ENCODE results near the gene MRPL3. TPM values are rescaled to one million over a fixed set of nuclear protein-coding genes. Genes with fewer than 3 reads are reported as not detected.

The MRPL3 gene
- 100 to 1,000 TPM in 1 of 3 donors, 10 to 100 TPM in 2; 79.0 to 108 (median 95.1) TPM for total RNA-seq

GRCh38 chr3:131502530-131503319 lies at the start of gene MRPL3:
TSS of gene MRPL3 (minus strand) at chr3:131502971. CDS start at chr3:131502821, 150 bp downstream.
- intact Hi-C loops (cut with DNase I; ENCODE audit: low total_unique reads): no loop called here
- H3K4me3 ChIP-seq: peak within 1 kb of the TSS; percentile 72 to 86 (median 83)
- peak; percentile 66 to 87 for DNase-seq (ENCODE audit: low spot score in 2 of 2)
- TF ChIP-seq POLR2AphosphoS5 (IDR thresholded peaks at IDR 0.05) (peak; percentile 66 to 84 (median 75)), CTCF (IDR thresholded peaks at IDR 0.05) (no peak)
- no peaks in the 10 kb centered on the region for H3K9me3 ChIP-seq
- no peaks in the 10 kb centered on the region for H3K27me3 ChIP-seq
- peak within 1 kb of the TSS; percentile 61 to 83 for H3K27ac ChIP-seq
- H3K4me1 ChIP-seq: peaks cover 0 to 4% of the 10 kb centered on the region in 2 donors
- H3K36me3 ChIP-seq: no peaks in the 10 kb centered on the region

DNA sequence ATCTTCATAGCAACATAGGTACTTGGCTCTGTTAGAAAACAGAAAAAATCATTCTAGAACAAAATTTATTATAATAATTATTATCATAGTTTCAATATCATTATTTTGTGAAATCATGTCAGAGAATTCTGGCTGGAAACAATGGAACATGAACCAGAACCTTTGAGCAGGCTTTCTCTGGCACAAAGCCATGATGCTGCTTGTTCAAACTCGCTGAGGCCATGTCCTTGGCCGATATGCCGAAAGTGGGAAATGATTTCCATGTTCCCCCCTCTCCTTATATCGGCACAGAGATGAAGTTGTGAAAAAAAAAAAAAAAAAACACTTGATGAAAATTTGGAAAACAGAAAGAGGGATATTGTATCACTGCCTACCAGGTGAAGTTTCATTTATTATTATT lies 49.0 kb upstream of the MRPL3 start:
- no peaks in the 10 kb centered on the region for H3K9me3 ChIP-seq
- intact Hi-C loops (cut with DNase I; ENCODE audit: low total_unique reads): no loop called here
- DNase-seq (ENCODE audit: low spot score in 2 of 2): peak in 1 of 2 donors; percentile 39
- no peaks in the 10 kb centered on the region for H3K27me3 ChIP-seq
- H3K4me3 ChIP-seq: no peak overlapping the region
- no peak overlapping the region for H3K27ac ChIP-seq
- no peaks in the 10 kb centered on the region for H3K4me1 ChIP-seq
- no peaks in the 10 kb centered on the region for H3K36me3 ChIP-seq
- TF ChIP-seq CTCF (IDR thresholded peaks at IDR 0.05) (no peak), POLR2A (IDR thresholded peaks at IDR 0.05) (no peak), POLR2AphosphoS5 (IDR thresholded peaks at IDR 0.05) (no peak)

GRCh38 chr3:131550562-131551465 lies 48.0 kb upstream of the MRPL3 start:
- H3K27me3 ChIP-seq: no peaks in the 10 kb centered on the region
- H3K4me3 ChIP-seq: no peak overlapping the region
- H3K27ac ChIP-seq: no peak overlapping the region
- H3K36me3 ChIP-seq: no peaks in the 10 kb centered on the region
- TF ChIP-seq POLR2A (IDR thresholded peaks at IDR 0.05) (no peak), POLR2AphosphoS5 (IDR thresholded peaks at IDR 0.05) (no peak)
- intact Hi-C loops (cut with DNase I; ENCODE audit: low total_unique reads): no loop called here
- DNase-seq (ENCODE audit: low spot score in 2 of 2): no peak
- no peaks in the 10 kb centered on the region for H3K4me1 ChIP-seq
- H3K9me3 ChIP-seq: no peaks in the 10 kb centered on the region

- H3K27me3 ChIP-seq: no peaks in the 10 kb centered on the region
- TF ChIP-seq CTCF (IDR thresholded peaks at IDR 0.05) (no peak), POLR2A (IDR thresholded peaks at IDR 0.05) (no peak), POLR2AphosphoS5 (IDR thresholded peaks at IDR 0.05) (no peak)
- DNase-seq (ENCODE audit: low spot score in 2 of 2): no peak
- intact Hi-C loops (cut with DNase I; ENCODE audit: low total_unique reads): no loop called here
- no peak overlapping the region for H3K27ac ChIP-seq
- no peaks in the 10 kb centered on the region for H3K36me3 ChIP-seq
- no peaks in the 10 kb centered on the region for H3K4me1 ChIP-seq
- no peak overlapping the region for H3K4me3 ChIP-seq
- H3K9me3 ChIP-seq: no peaks in the 10 kb centered on the region
Measured at GRCh38 chr3:131549340-131549739, 46.6 kb upstream of the MRPL3 start.

DNA sequence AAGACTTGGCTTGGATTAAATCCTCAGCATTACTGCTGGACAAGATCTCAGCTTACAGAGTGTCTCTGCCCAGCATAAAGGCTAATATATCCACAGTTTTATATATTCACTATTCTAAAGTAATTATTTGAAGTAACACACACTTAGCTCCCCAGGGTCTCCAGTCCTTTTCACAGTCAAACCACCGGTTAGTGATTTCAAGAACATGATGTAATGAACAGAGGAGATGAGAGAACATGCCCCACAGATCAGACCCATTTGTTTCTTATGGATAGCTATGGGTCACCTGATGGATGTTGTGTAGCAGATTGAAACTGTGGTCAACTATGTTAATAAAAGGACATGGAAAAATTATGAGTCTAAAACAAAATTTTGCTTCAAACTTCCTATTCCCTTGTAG lies 44.8 kb upstream of the MRPL3 start:
- no peaks in the 10 kb centered on the region for H3K27me3 ChIP-seq
- no peaks in the 10 kb centered on the region for H3K4me1 ChIP-seq
- no peaks in the 10 kb centered on the region for H3K9me3 ChIP-seq
- no peaks in the 10 kb centered on the region for H3K36me3 ChIP-seq
- H3K27ac ChIP-seq: no peak overlapping the region
- intact Hi-C loops (cut with DNase I; ENCODE audit: low total_unique reads): no loop called here
- no peak overlapping the region for H3K4me3 ChIP-seq
- no peak for TF ChIP-seq POLR2A (IDR thresholded peaks at IDR 0.05)
- no peak for TF ChIP-seq POLR2AphosphoS5 (IDR thresholded peaks at IDR 0.05)
- TF ChIP-seq CTCF (IDR thresholded peaks at IDR 0.05): no peak
- no peak for DNase-seq (ENCODE audit: low spot score in 2 of 2)
